Fibroblast of mammary gland (primary cell): Measurements from ENCODE around the gene MRNIP.

Experiments used
- DNase-seq: peaks from one replicate; pipeline ENCODE4 v3.0.0-alpha.2; 2010; ENCODE audit warnings: low read depth
- H3K4me3 ChIP-seq: 2 replicates; pipeline ENCODE4 v1.5.1; 2011; ENCODE audit warnings: low read depth, mild to moderate bottlenecking, low read length, moderate library complexity; ENCODE audit not compliant: control insufficient read depth
- CTCF ChIP-seq: conservative IDR thresholded peaks from 2 replicates; pipeline ENCODE4 v1.5.1; 2011; ENCODE audit warnings: low read depth, low read length, inconsistent platforms; ENCODE audit not compliant: control insufficient read depth, insufficient read depth

The MRNIP gene

GRCh38 chr5:179834120-179834519 lies 24.5 kb downstream of the MRNIP start:
- TF ChIP-seq CTCF = no peak
- DNase-seq = no peak
- no peak overlapping the region for H3K4me3 ChIP-seq

- H3K4me3 ChIP-seq = no peak overlapping the region
- no peak for DNase-seq
- TF ChIP-seq CTCF = no peak
Observed at GRCh38 chr5:179833709-179834070, 24.9 kb downstream of the MRNIP start.

- TF ChIP-seq CTCF = no peak
- no peak for DNase-seq
- H3K4me3 ChIP-seq = no peak overlapping the region
Observed at GRCh38 chr5:179833056-179833708, 25.4 kb downstream of the MRNIP start.

- no peak overlapping the region for H3K4me3 ChIP-seq
- TF ChIP-seq CTCF = no peak
- DNase-seq = no peak
Observed at GRCh38 chr5:179832039-179832745, 26.4 kb downstream of the MRNIP start.

GRCh38 chr5:179830818-179831468 lies 27.7 kb downstream of the MRNIP start:
- no peak for DNase-seq
- H3K4me3 ChIP-seq = no peak overlapping the region
- TF ChIP-seq CTCF = no peak

GRCh38 chr5:179829732-179830435 lies 28.7 kb downstream of the MRNIP start:
- TF ChIP-seq CTCF = no peak
- no peak for DNase-seq
- H3K4me3 ChIP-seq = no peak overlapping the region
